Activated naive CD4-positive, alpha-beta T cell treated with anti-CD3 and anti-CD28 coated beads for 36 hours (primary cell): Measurements from ENCODE around the gene CAMK1D. TPM values are rescaled to one million over a fixed set of nuclear protein-coding genes. Genes with fewer than 3 reads are reported as not detected.

Experiments used
- CTCF ChIA-PET: fragments of 350-600 bp; sonication (Branson Sonifier 250); formaldehyde crosslinking; loops from one replicate; lab custom pipeline; 2021; ENCODE audit warnings: antibody characterized with exemption; lab: Charles Lee
- DNase-seq: peaks from one replicate; pipeline ENCODE4 v3.0.0-alpha.2; 2020
- H3K27ac Mint-ChIP-seq: one replicate; pipeline ENCODE4 v1.8.0; 2021; ENCODE audit warnings: mild to moderate bottlenecking, mixed read lengths
- H3K27me3 Mint-ChIP-seq: one replicate; pipeline ENCODE4 v1.8.0; 2021; ENCODE audit warnings: low read depth, mixed read lengths
- H3K36me3 Mint-ChIP-seq: one replicate; pipeline ENCODE4 v1.8.0; 2021; ENCODE audit warnings: low read depth, mixed read lengths
- H3K4me1 Mint-ChIP-seq: one replicate; pipeline ENCODE4 v1.8.0; 2021; ENCODE audit warnings: low read depth, mixed read lengths
- H3K4me3 Mint-ChIP-seq: one replicate; pipeline ENCODE4 v1.8.0; 2021; ENCODE audit warnings: mild to moderate bottlenecking, moderate library complexity, mixed read lengths
- H3K9me3 Mint-ChIP-seq: one replicate; pipeline ENCODE4 v1.8.0; 2021; ENCODE audit warnings: mixed read lengths
- intact Hi-C: fragments of 100-400 bp; cut with micrococcal nuclease; formaldehyde crosslinking; loops from one replicate; pipeline ENCODE4 v1.15.1; 2023
- total RNA-seq, 2 experiments: library from RNA; stranded (reverse); gene quantifications; one replicate each; pipeline ENCODE4 v1.2.3, GENCODE V29; 2021

Gene CAMK1D
- total RNA-seq, 2 experiments from 2014 or later, result 9.5 to 11.3 TPM

DNA sequence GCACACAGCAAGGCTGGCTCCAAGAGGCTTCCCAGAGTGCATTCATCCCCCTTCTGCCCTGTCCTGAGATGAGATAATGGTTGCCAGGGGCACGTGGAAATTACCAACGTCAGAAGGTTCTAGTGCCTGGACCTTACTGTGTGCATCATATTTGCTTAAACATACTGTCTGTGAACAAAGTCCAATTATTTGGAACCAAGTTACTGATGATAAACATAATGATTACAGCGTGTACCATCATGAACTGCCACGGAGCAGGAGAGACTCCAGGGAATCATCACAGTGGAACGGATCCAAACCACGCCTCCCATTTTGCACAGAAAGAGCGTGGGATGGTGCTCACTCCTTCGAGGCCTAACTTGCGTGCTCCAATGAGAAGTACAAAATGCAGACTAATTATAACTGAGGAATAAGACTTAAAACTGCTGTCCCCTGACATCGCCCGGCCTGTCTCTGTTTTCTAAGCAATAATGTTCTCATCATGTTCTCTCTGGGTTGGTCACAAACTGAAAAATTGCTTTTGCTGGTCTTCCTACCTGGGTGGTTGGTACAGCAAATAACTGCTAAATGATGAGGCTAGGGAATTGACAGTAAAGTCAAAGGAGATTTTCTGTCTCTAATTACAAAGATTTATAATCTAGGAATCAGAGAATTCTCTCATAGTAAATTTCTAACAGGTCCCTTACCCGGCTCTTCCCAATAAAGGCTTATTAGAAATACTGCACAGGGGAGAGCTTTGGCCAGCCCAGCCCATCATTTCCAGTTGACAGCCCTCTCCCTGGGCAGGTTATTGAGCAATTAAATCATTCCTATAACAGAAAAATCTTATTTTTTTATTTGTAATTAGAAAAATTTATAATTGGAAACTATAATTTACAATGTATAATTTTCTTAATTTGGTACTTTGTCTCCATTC lies 182.2 kb downstream of the CAMK1D start:
- Mint-ChIP-seq H3K27ac (no peak overlapping the region), H3K4me3 (no peak overlapping the region), H3K9me3 (peaks cover 7% of the 10 kb centered on the region), H3K4me1 (peaks cover 16% of the 10 kb centered on the region), H3K36me3 (peaks cover 3% of the 10 kb centered on the region), H3K27me3 (no peaks in the 10 kb centered on the region)
- intact Hi-C loops, result no loop called here
- CTCF ChIA-PET, result no interaction called here
- DNase-seq, result no peak

DNA sequence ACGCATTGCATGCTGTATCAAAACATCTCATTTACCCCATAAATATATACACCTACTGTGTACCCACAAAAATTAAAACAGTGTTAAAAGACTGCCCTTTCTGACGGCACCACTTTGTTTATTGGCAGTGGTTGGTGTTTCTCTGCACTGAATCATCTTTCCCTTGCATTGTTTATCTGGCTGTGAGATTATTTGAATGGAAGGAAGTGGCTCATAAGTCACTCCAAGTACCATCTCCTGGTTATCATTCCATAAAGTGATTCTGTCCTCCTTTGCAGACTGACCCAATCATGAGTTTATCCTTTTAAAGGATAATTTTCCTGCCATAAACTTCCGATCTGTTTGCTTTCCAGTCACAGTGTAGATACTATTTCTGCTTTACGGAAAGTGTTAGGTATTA lies 183.8 kb downstream of the CAMK1D start:
- H3K27me3 Mint-ChIP-seq, result no peaks in the 10 kb centered on the region
- no peak overlapping the region for H3K4me3 Mint-ChIP-seq
- no peak overlapping the region for H3K27ac Mint-ChIP-seq
- H3K4me1 Mint-ChIP-seq, result peaks cover 12% of the 10 kb centered on the region
- CTCF ChIA-PET, result interaction anchor here (1.0 kb wide), 1 partner anchor 23 kb away, joined by 3 read pairs; no protein-coding TSS in a partner anchor
- no peak for DNase-seq
- intact Hi-C loops, result no loop called here
- peaks cover 3% of the 10 kb centered on the region for H3K36me3 Mint-ChIP-seq
- peaks cover 7% of the 10 kb centered on the region for H3K9me3 Mint-ChIP-seq

DNA sequence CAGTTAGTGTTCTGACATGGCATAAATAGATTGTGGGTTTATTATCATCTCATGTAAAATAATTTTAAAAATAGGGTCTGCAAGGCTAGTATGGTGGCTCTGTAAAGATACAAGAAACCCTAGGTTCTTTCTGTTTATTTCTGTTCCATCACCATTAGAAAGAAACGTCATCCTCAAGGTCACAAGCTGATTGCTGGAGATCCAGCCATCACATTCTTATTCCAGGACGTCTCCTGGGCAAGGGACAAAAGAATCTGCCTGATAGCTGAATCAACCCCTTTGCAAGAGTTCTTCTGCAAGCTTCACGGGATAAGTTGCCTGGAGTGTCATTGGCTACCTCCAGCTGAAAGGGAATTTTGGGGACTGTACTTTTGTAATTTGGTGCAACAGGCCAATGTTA lies 184.4 kb downstream of the CAMK1D start:
- Mint-ChIP-seq H3K9me3 (peaks cover 7% of the 10 kb centered on the region), H3K4me1 (peaks cover 12% of the 10 kb centered on the region), H3K27me3 (no peaks in the 10 kb centered on the region), H3K36me3 (peaks cover 3% of the 10 kb centered on the region), H3K27ac (no peak overlapping the region), H3K4me3 (no peak overlapping the region)
- intact Hi-C loops, result no loop called here
- no peak for DNase-seq
- CTCF ChIA-PET, result interaction anchor here (1.0 kb wide), 1 partner anchor 23 kb away, joined by 3 read pairs; no protein-coding TSS in a partner anchor

DNA sequence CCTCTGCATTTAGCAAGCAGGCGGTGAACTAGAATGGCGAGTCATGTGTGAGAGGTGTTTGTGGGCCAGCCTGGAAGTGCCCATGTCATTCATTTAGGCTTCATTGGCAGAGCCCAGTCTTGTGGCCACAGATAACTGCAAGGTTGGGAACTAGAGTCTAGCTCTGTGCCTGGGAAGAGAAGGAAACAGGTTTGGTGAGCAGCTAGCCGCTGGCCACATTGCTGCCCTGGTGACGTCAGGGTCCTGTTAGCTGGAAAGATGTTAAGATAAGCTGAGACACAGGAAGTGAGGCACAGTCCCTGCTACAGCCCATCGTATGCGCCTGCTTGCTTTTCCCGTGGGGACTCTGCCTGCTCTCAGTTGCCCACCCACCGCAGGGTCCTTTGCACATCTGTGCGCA lies 185.5 kb downstream of the CAMK1D start:
- H3K36me3 Mint-ChIP-seq, result peaks cover 3% of the 10 kb centered on the region
- DNase-seq, result peak; percentile 14
- peaks cover 15% of the 10 kb centered on the region for H3K4me1 Mint-ChIP-seq
- H3K9me3 Mint-ChIP-seq, result peaks cover 7% of the 10 kb centered on the region
- no peak overlapping the region for H3K27ac Mint-ChIP-seq
- intact Hi-C loops, result no loop called here
- no peak overlapping the region for H3K4me3 Mint-ChIP-seq
- CTCF ChIA-PET, result no interaction called here
- no peaks in the 10 kb centered on the region for H3K27me3 Mint-ChIP-seq

DNA sequence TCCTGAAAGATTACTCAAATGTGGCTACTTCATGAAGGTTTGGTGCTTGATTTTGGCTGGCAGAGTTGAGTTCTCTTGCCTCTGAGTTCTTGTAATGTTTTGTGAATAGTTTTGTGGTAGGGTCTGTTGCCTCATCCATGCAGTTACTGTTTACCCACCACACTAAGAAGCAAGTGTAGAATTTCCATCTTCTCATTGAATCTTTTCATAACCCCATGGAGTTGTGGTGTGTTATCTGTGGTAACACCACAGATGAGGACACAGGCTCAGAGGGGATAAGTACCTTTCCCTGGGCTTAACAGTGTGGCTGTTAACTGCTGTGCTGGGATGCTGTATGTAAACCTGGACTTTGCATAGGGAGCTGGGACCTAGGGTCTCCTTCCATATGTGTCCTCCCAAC lies 186.3 kb downstream of the CAMK1D start:
- peaks cover 7% of the 10 kb centered on the region for H3K9me3 Mint-ChIP-seq
- no peak overlapping the region for H3K4me3 Mint-ChIP-seq
- H3K36me3 Mint-ChIP-seq, result peaks cover 3% of the 10 kb centered on the region
- H3K27ac Mint-ChIP-seq, result no peak overlapping the region
- intact Hi-C loops, result no loop called here
- CTCF ChIA-PET, result no interaction called here
- no peaks in the 10 kb centered on the region for H3K27me3 Mint-ChIP-seq
- H3K4me1 Mint-ChIP-seq, result peaks cover 22% of the 10 kb centered on the region
- no peak for DNase-seq

DNA sequence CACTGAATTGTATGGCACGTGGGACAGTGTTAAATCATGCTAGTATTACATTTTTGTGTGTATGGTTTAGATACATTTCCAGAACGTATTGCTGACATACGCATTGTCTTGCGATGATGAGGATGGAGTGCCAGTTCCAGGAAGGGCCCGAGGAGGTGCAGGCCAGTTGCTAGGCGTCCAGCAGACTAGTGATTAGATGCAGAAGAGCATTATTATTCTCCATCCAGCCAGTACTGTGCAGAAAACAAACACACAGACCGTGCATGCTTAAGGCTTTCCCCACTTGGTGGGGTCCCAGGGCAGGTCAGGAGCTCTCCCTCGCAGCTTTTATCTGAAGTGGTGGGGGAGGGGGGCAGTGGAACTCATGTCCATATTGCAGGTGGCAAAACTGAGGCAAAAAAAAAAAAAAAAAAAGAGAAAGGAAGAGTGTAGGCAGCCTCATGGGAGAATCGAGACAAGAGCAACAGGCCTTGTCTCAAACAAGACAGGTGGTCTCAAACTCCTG lies 189.2 kb downstream of the CAMK1D start:
- H3K9me3 Mint-ChIP-seq, result peaks cover 3% of the 10 kb centered on the region
- intact Hi-C loops, result no loop called here
- H3K4me1 Mint-ChIP-seq, result peaks cover 29% of the 10 kb centered on the region
- no peaks in the 10 kb centered on the region for H3K36me3 Mint-ChIP-seq
- no peak overlapping the region for H3K4me3 Mint-ChIP-seq
- DNase-seq, result no peak
- CTCF ChIA-PET, result no interaction called here
- H3K27me3 Mint-ChIP-seq, result no peaks in the 10 kb centered on the region
- H3K27ac Mint-ChIP-seq, result no peak overlapping the region

DNA sequence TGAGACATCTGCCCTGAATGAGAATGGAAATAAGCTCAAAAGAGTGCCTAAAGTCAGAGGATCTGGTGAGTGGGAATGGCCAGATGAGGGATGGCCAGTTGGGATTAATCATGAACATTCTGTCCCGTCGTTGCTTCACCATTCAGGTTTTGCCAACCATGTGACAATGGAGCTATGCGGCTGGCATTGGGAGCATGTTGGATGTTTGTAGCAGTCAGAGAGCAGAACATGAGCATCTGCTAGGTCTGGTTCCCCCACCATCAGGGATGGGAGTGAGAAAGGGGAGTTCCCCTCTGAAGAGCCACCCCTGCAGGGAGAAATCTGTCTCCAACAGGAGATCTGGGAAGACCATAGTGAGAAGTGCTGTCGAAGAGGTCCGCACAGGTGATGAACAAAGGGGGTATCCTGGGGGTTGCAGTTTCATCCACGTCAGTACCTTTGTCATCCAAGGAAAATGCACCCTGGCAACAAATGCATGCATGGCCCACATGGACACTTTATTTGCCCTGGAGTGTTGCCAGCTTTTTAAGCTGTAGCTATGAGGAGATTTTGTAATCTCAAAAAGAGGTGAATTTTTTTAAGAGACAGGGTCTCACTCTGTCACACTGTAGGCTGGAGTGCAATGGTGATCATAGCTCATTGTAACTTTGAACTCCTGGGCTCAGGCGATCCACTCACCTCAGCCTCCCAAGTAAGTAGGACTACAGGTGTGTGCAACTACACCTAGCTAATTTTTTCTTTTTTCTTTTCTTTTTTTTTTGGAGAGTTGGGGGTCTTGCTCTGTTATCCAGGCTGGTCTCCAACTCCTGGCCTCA lies 190.2 kb downstream of the CAMK1D start:
- Mint-ChIP-seq H3K4me1 (peaks cover 30% of the 10 kb centered on the region), H3K27ac (no peak overlapping the region), H3K4me3 (no peak overlapping the region), H3K36me3 (no peaks in the 10 kb centered on the region), H3K9me3 (no peaks in the 10 kb centered on the region), H3K27me3 (no peaks in the 10 kb centered on the region)
- intact Hi-C loops, result no loop called here
- DNase-seq, result no peak
- CTCF ChIA-PET, result interaction anchor here (0.6 kb wide), 1 partner anchor 217 kb away, joined by 4 read pairs; no protein-coding TSS in a partner anchor

DNA sequence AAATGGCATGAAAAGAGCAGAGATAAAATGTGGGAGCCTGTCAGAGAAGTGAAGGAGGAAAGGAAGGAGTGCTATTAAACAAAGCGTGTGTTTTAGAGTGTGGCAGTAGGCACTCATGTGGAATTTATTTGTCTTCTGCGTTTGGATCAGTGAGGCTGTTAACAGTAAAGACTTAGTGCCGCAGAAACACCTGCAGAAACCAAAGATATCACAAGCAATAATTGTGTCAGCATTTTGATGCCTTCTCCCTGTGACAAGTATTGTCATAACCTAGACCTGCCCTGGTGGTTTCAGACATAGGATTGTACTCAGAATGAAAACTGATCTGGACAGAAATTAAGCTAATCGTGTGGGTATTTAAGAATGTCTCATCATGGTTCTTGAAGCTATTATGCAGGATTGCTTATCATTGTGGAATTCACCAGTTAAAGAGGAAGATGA lies 191.0 kb downstream of the CAMK1D start:
- Mint-ChIP-seq H3K36me3 (no peaks in the 10 kb centered on the region), H3K9me3 (no peaks in the 10 kb centered on the region), H3K27ac (no peak overlapping the region), H3K27me3 (no peaks in the 10 kb centered on the region), H3K4me3 (no peak overlapping the region), H3K4me1 (peaks cover 28% of the 10 kb centered on the region)
- no peak for DNase-seq
- CTCF ChIA-PET, result interaction anchor here (0.6 to 0.8 kb wide), 2 partner anchors 116 to 218 kb away, joined by 3 to 4 read pairs; no protein-coding TSS in a partner anchor
- intact Hi-C loops, result no loop called here

DNA sequence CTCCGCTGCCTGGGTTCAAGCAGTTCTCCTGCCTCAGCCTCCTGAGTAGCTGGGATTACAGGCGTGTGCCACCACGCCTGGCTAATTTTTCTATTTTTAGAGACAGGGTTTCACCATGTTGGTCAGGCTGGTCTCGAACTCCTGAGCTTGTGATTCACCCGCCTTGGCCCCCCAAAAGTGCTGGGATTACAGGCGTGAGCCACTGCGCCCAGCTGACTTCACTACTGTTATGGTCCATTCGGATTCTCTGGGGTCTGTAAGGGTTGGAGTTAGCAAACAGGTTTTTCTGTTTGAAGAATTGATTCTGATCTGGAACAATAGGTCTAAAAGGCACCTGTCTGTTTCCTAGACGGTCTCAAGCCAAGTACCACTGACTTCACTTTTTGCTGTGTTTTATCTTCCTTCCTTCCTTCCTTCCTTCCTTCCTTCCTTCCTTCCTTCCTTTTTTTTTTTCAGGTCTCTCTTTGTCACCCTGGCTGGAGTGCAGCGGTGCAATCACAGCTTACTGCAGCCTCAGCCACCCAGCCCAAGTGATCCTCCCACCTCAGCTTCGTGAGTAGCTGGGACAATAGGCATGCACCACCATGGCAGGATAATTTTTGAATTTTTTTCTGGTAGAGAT lies 192.2 kb downstream of the CAMK1D start:
- Mint-ChIP-seq H3K27ac (no peak overlapping the region), H3K4me3 (no peak overlapping the region), H3K9me3 (peaks cover 7% of the 10 kb centered on the region), H3K36me3 (no peaks in the 10 kb centered on the region), H3K27me3 (no peaks in the 10 kb centered on the region), H3K4me1 (peaks cover 30% of the 10 kb centered on the region)
- intact Hi-C loops, result no loop called here
- DNase-seq, result no peak
- CTCF ChIA-PET, result interaction anchor here (0.6 to 0.7 kb wide), 2 partner anchors 366 to 529 kb away, joined by 3 read pairs; no protein-coding TSS in a partner anchor

DNA sequence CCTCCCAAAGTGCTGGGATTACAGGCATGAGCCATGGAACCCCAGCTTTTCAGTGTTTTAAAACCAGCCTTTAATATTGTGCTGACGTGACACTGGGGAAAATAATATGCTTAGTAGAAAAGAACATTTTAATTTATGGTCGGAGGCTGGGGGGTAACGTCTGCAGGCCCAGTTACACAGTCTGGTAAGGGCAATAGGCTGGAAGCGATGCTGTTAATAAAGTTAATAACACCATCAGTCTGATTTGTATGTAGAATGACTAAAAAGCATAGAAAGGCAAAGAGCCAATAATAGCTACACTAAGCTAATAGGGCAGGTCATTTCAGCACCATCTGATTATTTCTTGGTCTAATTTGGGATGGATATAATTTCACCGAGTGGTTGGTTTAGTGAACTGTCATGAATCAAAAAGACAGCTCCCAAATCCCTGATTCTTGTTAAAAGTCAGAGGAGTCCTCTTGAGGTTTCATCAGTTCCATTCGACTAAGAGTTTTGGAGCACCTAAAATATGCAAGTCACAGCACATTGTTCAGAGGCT lies 192.9 kb downstream of the CAMK1D start:
- no peak overlapping the region for H3K4me3 Mint-ChIP-seq
- peaks cover 7% of the 10 kb centered on the region for H3K9me3 Mint-ChIP-seq
- H3K27me3 Mint-ChIP-seq, result no peaks in the 10 kb centered on the region
- no peak overlapping the region for H3K27ac Mint-ChIP-seq
- intact Hi-C loops, result no loop called here
- DNase-seq, result no peak
- H3K36me3 Mint-ChIP-seq, result no peaks in the 10 kb centered on the region
- peaks cover 34% of the 10 kb centered on the region for H3K4me1 Mint-ChIP-seq
- CTCF ChIA-PET, result interaction anchor here (0.6 kb wide), 1 partner anchor 530 kb away, joined by 3 read pairs; no protein-coding TSS in a partner anchor

DNA sequence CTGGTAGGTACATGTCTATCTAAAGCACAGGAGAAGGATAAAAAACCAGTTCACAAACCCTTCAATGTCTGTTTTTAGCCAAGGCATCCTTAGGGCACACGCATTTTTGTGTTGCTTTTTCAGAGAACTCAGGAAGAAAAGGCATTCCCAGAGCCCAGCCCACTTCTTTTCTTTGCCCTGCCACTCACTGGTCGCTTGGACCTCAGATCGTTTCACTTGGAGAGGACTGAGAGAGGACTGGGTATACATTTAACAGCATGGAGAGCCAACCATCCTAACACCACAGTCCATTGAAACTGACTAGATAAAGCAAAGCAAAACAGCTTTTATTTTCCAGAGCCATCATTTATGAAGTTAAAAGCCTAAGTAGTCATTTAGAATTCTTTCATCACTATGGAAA lies 194.2 kb downstream of the CAMK1D start:
- Mint-ChIP-seq H3K9me3 (peaks cover 7% of the 10 kb centered on the region), H3K36me3 (no peaks in the 10 kb centered on the region), H3K4me1 (peaks cover 44% of the 10 kb centered on the region), H3K4me3 (no peak overlapping the region), H3K27me3 (no peaks in the 10 kb centered on the region), H3K27ac (no peak overlapping the region)
- no peak for DNase-seq
- intact Hi-C loops, result no loop called here
- CTCF ChIA-PET, result no interaction called here
